Stomach smooth muscle (tissue), 2 donors: ENCODE results near the gene CPNE2.
A peak's percentile ranks its signal among the peaks of the same experiment; 100 is the strongest.

ENCODE experiments used
- H3K27ac ChIP-seq: one replicate; pipeline ENCODE4 v1.7.0; 2013; ENCODE audit warnings: mild to moderate bottlenecking, low read length, inconsistent platforms
- H3K27me3 ChIP-seq, 2 donors: one replicate each; pipeline ENCODE4 v1.7.0; 2013; ENCODE audit warnings: low read length in 2 of 2; ENCODE audit not compliant: insufficient read depth in 2 of 2, control insufficient read depth in 1 of 2
- H3K36me3 ChIP-seq, 2 donors: one replicate each; pipeline ENCODE4 v1.7.0; 2013; ENCODE audit warnings: low read length in 2 of 2; ENCODE audit not compliant: control insufficient read depth in 2 of 2, insufficient read depth in 2 of 2
- H3K4me1 ChIP-seq: one replicate; pipeline ENCODE4 v1.7.0; 2013; ENCODE audit warnings: low read length; ENCODE audit not compliant: control insufficient read depth, insufficient read depth
- H3K4me3 ChIP-seq, 2 donors: one replicate each; pipeline ENCODE4 v1.7.0; 2013; ENCODE audit warnings: low read length in 2 of 2
- H3K9ac ChIP-seq, 2 donors: one replicate each; pipeline ENCODE4 v1.7.0; 2013; ENCODE audit warnings: low read length in 2 of 2, mild to moderate bottlenecking in 1 of 2
- H3K9me3 ChIP-seq, 2 donors: one replicate each; pipeline ENCODE4 v1.7.0; 2013; ENCODE audit warnings: low read length in 2 of 2; ENCODE audit not compliant: control insufficient read depth in 2 of 2
- donor health status: healthy.
- donor health status: Pancreatic carcinoma.

The CPNE2 gene

GRCh38 chr16:57091975-57092785 lies at the start of gene CPNE2:
TSS of gene CPNE2 (plus strand) at chr16:57092583. CDS start at chr16:57110743, 18,160 bp downstream.
- peak within 1 kb of the TSS; percentile 60 for H3K27ac ChIP-seq
- H3K27me3 ChIP-seq, result no peaks in the 10 kb centered on the region
- peak within 1 kb of the TSS; percentile 69 to 82 for H3K4me3 ChIP-seq
- H3K9me3 ChIP-seq, result no peaks in the 10 kb centered on the region
- peak within 1 kb of the TSS; percentile 72 to 79 for H3K9ac ChIP-seq
- H3K4me1 ChIP-seq, result peaks cover 23% of the 10 kb centered on the region
- H3K36me3 ChIP-seq, result no peaks in the 10 kb centered on the region

- H3K36me3 ChIP-seq, result peaks cover 10% of the 10 kb centered on the region in 2 donors
- no peak overlapping the region for H3K4me3 ChIP-seq
- H3K4me1 ChIP-seq, result peaks cover 4% of the 10 kb centered on the region
- no peak overlapping the region for H3K27ac ChIP-seq
- H3K27me3 ChIP-seq, result no peaks in the 10 kb centered on the region
- no peaks in the 10 kb centered on the region for H3K9me3 ChIP-seq
- no peak overlapping the region for H3K9ac ChIP-seq
Measured at GRCh38 chr16:57043248-57043647, 49.1 kb upstream of the CPNE2 start.

GRCh38 chr16:57044931-57045693 lies 47.3 kb upstream of the CPNE2 start:
- no peak overlapping the region for H3K27ac ChIP-seq
- H3K4me3 ChIP-seq, result peak overlapping the region in 1 of 2 donors; percentile 47
- peaks cover 4% of the 10 kb centered on the region for H3K4me1 ChIP-seq
- H3K9me3 ChIP-seq, result no peaks in the 10 kb centered on the region
- H3K27me3 ChIP-seq, result no peaks in the 10 kb centered on the region
- H3K36me3 ChIP-seq, result peaks cover 8 to 10% of the 10 kb centered on the region in 2 donors
- H3K9ac ChIP-seq, result peak overlapping the region in 1 of 2 donors; percentile 42

GRCh38 chr16:57045694-57046381 lies 46.5 kb upstream of the CPNE2 start:
- H3K9ac ChIP-seq, result peak overlapping the region in 1 of 2 donors; percentile 42
- no peaks in the 10 kb centered on the region for H3K27me3 ChIP-seq
- peak overlapping the region in 1 of 2 donors; percentile 47 for H3K4me3 ChIP-seq
- H3K27ac ChIP-seq, result no peak overlapping the region
- no peaks in the 10 kb centered on the region for H3K9me3 ChIP-seq
- H3K36me3 ChIP-seq, result peaks cover 5 to 6% of the 10 kb centered on the region in 2 donors
- peaks cover 4% of the 10 kb centered on the region for H3K4me1 ChIP-seq

GRCh38 chr16:57048095-57048494 lies 44.3 kb upstream of the CPNE2 start:
- Histone ChIP-seq H3K4me3 (no peak overlapping the region), H3K4me1 (peaks cover 4% of the 10 kb centered on the region), H3K27me3 (no peaks in the 10 kb centered on the region), H3K9me3 (no peaks in the 10 kb centered on the region), H3K27ac (no peak overlapping the region), H3K36me3 (peaks cover 5 to 6% of the 10 kb centered on the region in 2 donors), H3K9ac (no peak overlapping the region)

GRCh38 chr16:57049678-57050077 lies 42.7 kb upstream of the CPNE2 start:
- H3K36me3 ChIP-seq, result peaks cover 0 to 7% of the 10 kb centered on the region in 2 donors
- H3K27me3 ChIP-seq, result no peaks in the 10 kb centered on the region

GRCh38 chr16:57051696-57052228 lies 40.6 kb upstream of the CPNE2 start:
- peaks cover 0 to 15% of the 10 kb centered on the region in 2 donors for H3K36me3 ChIP-seq
- H3K4me1 ChIP-seq, result no peaks in the 10 kb centered on the region
- H3K9ac ChIP-seq, result no peak overlapping the region
- H3K27me3 ChIP-seq, result no peaks in the 10 kb centered on the region
- no peak overlapping the region for H3K4me3 ChIP-seq
- H3K27ac ChIP-seq, result no peak overlapping the region
- H3K9me3 ChIP-seq, result no peaks in the 10 kb centered on the region

More at GRCh38 chr16:57049678-57050077, 42.7 kb upstream of the CPNE2 start:
- Histone ChIP-seq H3K4me1 (peaks cover 4% of the 10 kb centered on the region), H3K9ac (no peak overlapping the region), H3K27ac (no peak overlapping the region), H3K4me3 (no peak overlapping the region), H3K9me3 (no peaks in the 10 kb centered on the region)

GRCh38 chr16:57053206-57053605 lies 39.2 kb upstream of the CPNE2 start:
- no peak overlapping the region for H3K9ac ChIP-seq
- H3K4me1 ChIP-seq, result no peaks in the 10 kb centered on the region
- no peaks in the 10 kb centered on the region for H3K27me3 ChIP-seq
- no peaks in the 10 kb centered on the region for H3K9me3 ChIP-seq
- peaks cover 0 to 15% of the 10 kb centered on the region in 2 donors for H3K36me3 ChIP-seq
- no peak overlapping the region for H3K4me3 ChIP-seq
- H3K27ac ChIP-seq, result no peak overlapping the region

GRCh38 chr16:57054338-57054737 lies 38.0 kb upstream of the CPNE2 start:
- H3K9me3 ChIP-seq, result no peaks in the 10 kb centered on the region
- H3K36me3 ChIP-seq, result peaks cover 0 to 15% of the 10 kb centered on the region in 2 donors

GRCh38 chr16:57054771-57055170 lies 37.6 kb upstream of the CPNE2 start:
- Histone ChIP-seq H3K4me3 (no peak overlapping the region), H3K36me3 (peaks cover 0 to 15% of the 10 kb centered on the region in 2 donors), H3K27me3 (no peaks in the 10 kb centered on the region), H3K4me1 (no peaks in the 10 kb centered on the region), H3K27ac (no peak overlapping the region), H3K9ac (no peak overlapping the region), H3K9me3 (no peaks in the 10 kb centered on the region)

More at GRCh38 chr16:57054338-57054737, 38.0 kb upstream of the CPNE2 start:
- Histone ChIP-seq H3K9ac (no peak overlapping the region), H3K27ac (no peak overlapping the region), H3K27me3 (no peaks in the 10 kb centered on the region), H3K4me1 (no peaks in the 10 kb centered on the region), H3K4me3 (no peak overlapping the region)
